IMR-90 (cell line): ENCODE data around the gene ETF1.

Experiments used
- BHLHE40 ChIP-seq: fragments of 150-350 bp; IDR thresholded peaks from 2 replicates; pipeline ENCODE4 v1.6.1; 2016; ENCODE audit warnings: mild to moderate bottlenecking, low read depth, low read length
- CTCF ChIP-seq: conservative IDR thresholded peaks from 2 replicates; pipeline ENCODE4 v1.5.1; 2012; ENCODE audit warnings: mild to moderate bottlenecking, low read depth, low read length, improper control_type of control experiment
- MAZ ChIP-seq: IDR thresholded peaks from 2 replicates; pipeline ENCODE4 v1.6.1; 2012; ENCODE audit warnings: low read depth, mild to moderate bottlenecking, low read length, improper control_type of control experiment, moderate library complexity, borderline replicate concordance
- POLR2A ChIP-seq: IDR thresholded peaks from 2 replicates; pipeline ENCODE4 v1.6.1; 2012; ENCODE audit warnings: mild to moderate bottlenecking, low read depth, low read length
- RAD21 ChIP-seq: IDR thresholded peaks from 2 replicates; pipeline ENCODE4 v1.6.1; 2012; ENCODE audit warnings: low read length, improper control_type of control experiment
- RCOR1 ChIP-seq: IDR thresholded peaks from 2 replicates; pipeline ENCODE4 v1.6.1; 2012; ENCODE audit warnings: mild to moderate bottlenecking, low read length, improper control_type of control experiment; ENCODE audit not compliant: insufficient replicate concordance

DNA sequence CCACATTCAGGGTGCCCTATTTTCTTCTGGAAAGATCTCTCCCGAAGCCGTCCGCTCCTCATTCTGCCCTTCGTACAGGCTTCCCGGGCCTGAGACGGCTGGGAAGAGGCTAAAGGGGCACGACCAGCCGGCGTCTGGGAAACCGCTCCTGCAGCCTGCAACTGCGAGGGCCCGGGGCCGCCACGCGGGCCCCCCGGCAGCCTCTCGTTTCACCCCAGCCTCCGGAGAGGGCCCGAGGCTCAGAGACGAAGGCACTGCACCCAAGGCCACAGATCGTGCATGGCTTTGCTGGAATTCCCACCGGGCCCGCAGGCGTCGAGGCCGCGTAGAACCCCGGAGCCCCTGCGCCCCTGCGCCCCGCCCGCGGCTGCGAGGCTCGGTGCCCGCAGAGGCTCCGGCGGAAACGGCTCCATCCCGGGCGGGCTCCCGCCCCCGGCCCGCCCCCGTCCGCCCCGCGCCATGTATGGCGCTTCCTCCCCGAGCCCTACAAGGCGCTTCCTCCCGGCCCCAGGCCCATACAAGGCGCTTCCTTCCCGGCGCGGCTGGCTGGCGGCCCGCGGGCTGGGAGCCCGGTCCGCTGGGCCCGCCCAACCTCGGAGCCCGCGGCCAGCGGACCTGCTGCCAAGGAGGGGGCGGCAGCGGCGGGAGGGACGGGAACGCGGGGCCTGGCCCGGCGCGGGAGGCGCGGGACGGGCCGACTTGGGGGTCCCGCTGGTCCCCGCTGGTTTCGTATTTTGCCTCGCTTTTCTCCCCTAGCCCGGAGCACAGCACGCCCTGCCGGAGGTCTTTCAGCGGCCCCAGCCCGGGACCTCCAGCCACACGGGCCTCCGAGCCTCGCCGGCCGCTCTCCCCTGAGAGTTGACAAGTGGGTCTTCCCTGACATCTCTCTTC, 51.1 kb downstream of the ETF1 start:
- TF ChIP-seq CTCF: no peak
- no peak for TF ChIP-seq RCOR1
- TF ChIP-seq BHLHE40: no peak
- no peak for TF ChIP-seq RAD21
- peak; percentile 75 for TF ChIP-seq POLR2A
- TF ChIP-seq MAZ: peak; percentile 55; the same call in 1 of the 2 replicates
